ENCODE results near the gene MOSMO. TPM values are rescaled to one million over a fixed set of nuclear protein-coding genes. Genes with fewer than 3 reads are reported as not detected.
"Not testable (repeated sequence)": the region's sequence is repeated elsewhere in the genome, so short reads cannot be mapped to it uniquely, and the experiment has no call there.

MOSMO gene
- total and polyA plus RNA-seq, 7 donors = 6.0 to 21.3 (median 11.3) TPM

DNA sequence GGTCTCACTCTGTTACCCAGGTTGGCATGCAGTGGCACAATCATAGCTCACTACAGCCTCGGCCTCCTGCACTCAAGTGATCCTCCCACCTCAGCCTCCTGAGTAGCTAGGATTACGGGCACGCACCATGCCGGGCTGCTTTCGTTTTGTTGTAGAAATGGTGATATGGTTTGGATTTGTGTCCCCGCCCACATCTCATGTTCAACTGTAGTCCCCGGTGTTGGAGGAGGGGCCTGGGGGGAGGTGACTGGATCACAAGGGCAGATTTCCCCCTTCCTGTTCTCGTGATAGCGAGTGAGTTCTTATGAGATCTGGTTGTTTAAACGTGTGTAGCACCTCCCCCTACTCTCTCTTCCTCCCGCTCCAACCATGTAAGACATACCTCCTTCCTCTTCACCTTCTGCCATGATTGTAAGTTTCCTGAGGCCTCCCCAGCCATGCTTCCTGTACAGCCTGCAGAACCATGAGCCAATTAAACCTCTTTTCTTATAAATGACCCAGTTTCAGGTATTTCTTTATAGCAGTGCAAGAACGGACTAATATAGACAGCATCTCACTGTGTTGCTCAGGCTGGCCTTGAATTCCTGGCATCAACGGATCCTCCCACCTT is 12.9 kb upstream of the MOSMO start:
- no peaks in the 10 kb centered on the region for H3K27me3 ChIP-seq (ENCODE audit: insufficient read depth in 3 of 3, low read length in 2 of 3)
- intact Hi-C loops (cut with DNase I) = loop anchor here in 1 of 2 donors (5.0 kb wide), 1 partner anchor 38 kb away; no protein-coding TSS in a partner anchor
- TF ChIP-seq, protein P1, sequence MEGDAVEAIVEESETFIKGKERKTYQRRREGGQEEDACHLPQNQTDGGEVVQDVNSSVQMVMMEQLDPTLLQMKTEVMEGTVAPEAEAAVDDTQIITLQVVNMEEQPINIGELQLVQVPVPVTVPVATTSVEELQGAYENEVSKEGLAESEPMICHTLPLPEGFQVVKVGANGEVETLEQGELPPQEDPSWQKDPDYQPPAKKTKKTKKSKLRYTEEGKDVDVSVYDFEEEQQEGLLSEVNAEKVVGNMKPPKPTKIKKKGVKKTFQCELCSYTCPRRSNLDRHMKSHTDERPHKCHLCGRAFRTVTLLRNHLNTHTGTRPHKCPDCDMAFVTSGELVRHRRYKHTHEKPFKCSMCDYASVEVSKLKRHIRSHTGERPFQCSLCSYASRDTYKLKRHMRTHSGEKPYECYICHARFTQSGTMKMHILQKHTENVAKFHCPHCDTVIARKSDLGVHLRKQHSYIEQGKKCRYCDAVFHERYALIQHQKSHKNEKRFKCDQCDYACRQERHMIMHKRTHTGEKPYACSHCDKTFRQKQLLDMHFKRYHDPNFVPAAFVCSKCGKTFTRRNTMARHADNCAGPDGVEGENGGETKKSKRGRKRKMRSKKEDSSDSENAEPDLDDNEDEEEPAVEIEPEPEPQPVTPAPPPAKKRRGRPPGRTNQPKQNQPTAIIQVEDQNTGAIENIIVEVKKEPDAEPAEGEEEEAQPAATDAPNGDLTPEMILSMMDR (IDR thresholded peaks at IDR 0.05) = no peak

GRCh38 chr16:21996923-21997696 is 10.8 kb upstream of the MOSMO start:
- Histone ChIP-seq H3K27ac (no peak overlapping the region), H3K27me3 (ENCODE audit: insufficient read depth in 3 of 3, low read length in 2 of 3) (no peaks in the 10 kb centered on the region), H3K4me3 (no peak overlapping the region), H3K4me1 (peaks cover 8% of the 10 kb centered on the region), H3K9me3 (no peaks in the 10 kb centered on the region), H3K36me3 (ENCODE audit: insufficient read depth in 1 of 2, low read depth in 1 of 2) (no peaks in the 10 kb centered on the region)
- intact Hi-C loops (cut with DNase I) = no loop called here
- WGBS, 3 donors = 70 to 84% (median 75%) methylated on average over 9 of the region's 9 CpGs
- DNase-seq (no peak), ATAC-seq (no peak)
- TF ChIP-seq, protein P1 (IDR thresholded peaks at IDR 0.05) = no peak

More for the DNA sequence above, 12.9 kb upstream of the MOSMO start:
- H3K4me1 ChIP-seq = peaks cover 7% of the 10 kb centered on the region
- no peak overlapping the region for H3K27ac ChIP-seq
- DNase-seq = no peak
- no peak for ATAC-seq
- 82 to 85% (median 83%) methylated on average over 13 of the region's 13 CpGs for WGBS, 3 donors
- no peaks in the 10 kb centered on the region for H3K9me3 ChIP-seq
- no peak overlapping the region for H3K4me3 ChIP-seq
- no peaks in the 10 kb centered on the region for H3K36me3 ChIP-seq (ENCODE audit: insufficient read depth in 1 of 2, low read depth in 1 of 2)

- Histone ChIP-seq H3K4me3 (no peak overlapping the region), H3K27me3 (ENCODE audit: insufficient read depth in 3 of 3, low read length in 2 of 3) (no peaks in the 10 kb centered on the region), H3K4me1 (peaks cover 8% of the 10 kb centered on the region), H3K9me3 (no peaks in the 10 kb centered on the region), H3K27ac (no peak overlapping the region), H3K36me3 (ENCODE audit: insufficient read depth in 1 of 2, low read depth in 1 of 2) (no peaks in the 10 kb centered on the region)
- no peak for ATAC-seq
- 81 to 83% (median 83%) methylated on average over 7 of the region's 7 CpGs for WGBS, 3 donors
- intact Hi-C loops (cut with DNase I) = no loop called here
- TF ChIP-seq, protein P1 (IDR thresholded peaks at IDR 0.05) = no peak
- DNase-seq = no peak
Measured at GRCh38 chr16:21997697-21998480, 10.0 kb upstream of the MOSMO start.

GRCh38 chr16:22001591-22001990 is 6.3 kb upstream of the MOSMO start:
- Histone ChIP-seq H3K4me1 (peaks cover 11% of the 10 kb centered on the region), H3K36me3 (ENCODE audit: insufficient read depth in 1 of 2, low read depth in 1 of 2) (no peaks in the 10 kb centered on the region), H3K27ac (no peak overlapping the region), H3K27me3 (ENCODE audit: insufficient read depth in 3 of 3, low read length in 2 of 3) (no peaks in the 10 kb centered on the region), H3K4me3 (no peak overlapping the region), H3K9me3 (no peaks in the 10 kb centered on the region)
- TF ChIP-seq, protein P1 (IDR thresholded peaks at IDR 0.05) = no peak
- intact Hi-C loops (cut with DNase I) = loop anchor here (1.0 to 5.0 kb wide), 6 partner anchors 76 to 186 kb away; no protein-coding TSS in a partner anchor
- DNase-seq (no peak), ATAC-seq (no peak)
- WGBS, 3 donors = 70 to 94% (median 74%) methylated on average over 1 of the region's 1 CpG

GRCh38 chr16:22002047-22002446 is 5.9 kb upstream of the MOSMO start:
- H3K36me3 ChIP-seq (ENCODE audit: insufficient read depth in 1 of 2, low read depth in 1 of 2); H3K9me3 ChIP-seq; H3K27me3 ChIP-seq (ENCODE audit: insufficient read depth in 3 of 3, low read length in 2 of 3); DNase-seq; H3K4me3 ChIP-seq; ATAC-seq; H3K27ac ChIP-seq: not testable (repeated sequence)
- peaks cover 16% of the 10 kb centered on the region for H3K4me1 ChIP-seq
- intact Hi-C loops (cut with DNase I) = loop anchor here (5.0 kb wide), 3 partner anchors 95 to 185 kb away; no protein-coding TSS in a partner anchor
- 74 to 97% (median 85%) methylated on average over 1 of the region's 1 CpG for WGBS, 3 donors

Measured in psoas muscle (tissue), 8 donors.